Pulmonary artery endothelial cell (primary cell): ENCODE measurements around the gene CLDN17. TPM values are rescaled to one million over a fixed set of nuclear protein-coding genes. Genes with fewer than 3 reads are reported as not detected.

Experiments used
- DNase-seq: peaks from one replicate; pipeline ENCODE4 v3.0.0-alpha.2; 2011; ENCODE audit warnings: low read depth, low spot score
- total RNA-seq: library from RNA; depleted of rRNA; stranded (reverse); fragments of >200 nt; gene quantifications from 2 replicates; pipeline ENCODE4 v1.2.3, GENCODE V29; 2014

The CLDN17 gene
- total RNA-seq, 1 donor from 2014 or later = not detected

DNA sequence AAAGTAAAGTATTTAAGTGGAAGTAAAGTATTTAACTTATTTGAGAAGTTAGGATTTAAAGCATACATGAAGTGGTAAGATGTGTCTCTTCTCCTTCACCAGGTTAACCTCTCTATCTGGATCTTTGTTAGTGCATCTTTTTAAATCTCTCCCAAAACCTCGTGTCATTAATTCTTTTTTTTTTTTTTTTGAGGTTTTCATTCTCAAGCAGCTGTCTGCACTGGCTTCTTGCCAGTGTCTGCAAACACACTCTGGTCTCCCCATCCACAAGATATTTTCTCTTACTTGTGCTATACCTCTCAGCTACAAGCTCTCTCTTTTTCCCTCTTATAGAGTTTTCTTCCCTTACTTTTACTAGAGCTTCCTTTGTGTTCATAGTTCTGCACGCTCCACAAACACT lies 49.0 kb downstream of the CLDN17 start:
- DNase-seq = no peak

DNA sequence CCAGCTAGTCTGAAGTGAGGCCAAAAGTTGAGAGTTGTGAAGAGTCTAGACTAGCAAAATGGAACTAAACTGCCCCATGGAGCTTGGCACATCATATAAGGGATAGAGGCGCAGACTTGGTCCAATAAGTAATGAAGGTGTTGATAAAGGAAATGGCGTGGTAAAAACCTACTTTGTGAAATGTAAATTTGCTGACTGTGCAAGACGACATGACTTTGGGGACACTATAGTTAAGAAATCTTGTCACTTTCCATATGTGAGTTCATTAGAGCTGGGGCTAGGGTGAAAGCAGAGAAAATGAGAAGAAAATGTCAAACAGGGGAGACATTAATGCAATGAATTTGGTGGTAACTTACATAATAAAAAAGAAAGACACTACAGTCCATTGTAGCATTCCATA lies 50.1 kb downstream of the CLDN17 start:
- no peak for DNase-seq

Other genes with a start within 250 kb of the CLDN17 start
- gene GRIK1, start 226.8 kb downstream of the CLDN17 start, total RNA-seq = not detected in 2 replicates
- gene CLDN8, start 49.3 kb upstream of the CLDN17 start, total RNA-seq = not detected in 2 replicates
- not detected in 2 replicates for gene KRTAP24-1, start 116.1 kb upstream of the CLDN17 start, total RNA-seq
- gene KRTAP25-1, start 122.7 kb upstream of the CLDN17 start, total RNA-seq = not detected in 2 replicates
- gene KRTAP26-1, start 153.5 kb upstream of the CLDN17 start, total RNA-seq = not detected in 2 replicates
- gene KRTAP27-1, start 170.9 kb upstream of the CLDN17 start, total RNA-seq = not detected in 2 replicates
- not detected in 2 replicates for gene KRTAP23-1, start 181.8 kb upstream of the CLDN17 start, total RNA-seq
- not detected in 2 replicates for gene KRTAP13-2, start 205.5 kb upstream of the CLDN17 start, total RNA-seq
- not detected in 2 replicates for gene KRTAP13-1, start 229.2 kb upstream of the CLDN17 start, total RNA-seq